ENCODE data around the gene TRPC1. TPM values are rescaled to one million over a fixed set of nuclear protein-coding genes. Genes with fewer than 3 reads are reported as not detected.

The TRPC1 gene
- total RNA-seq, 1 experiment from 2014 or later = 10.9 TPM

- no TSS peak for BruUV-seq (replicated peaks)
- DNase-seq = no peak
Observed at GRCh38 chr3:142691527-142691926, 32.3 kb upstream of the TRPC1 start.

DNA sequence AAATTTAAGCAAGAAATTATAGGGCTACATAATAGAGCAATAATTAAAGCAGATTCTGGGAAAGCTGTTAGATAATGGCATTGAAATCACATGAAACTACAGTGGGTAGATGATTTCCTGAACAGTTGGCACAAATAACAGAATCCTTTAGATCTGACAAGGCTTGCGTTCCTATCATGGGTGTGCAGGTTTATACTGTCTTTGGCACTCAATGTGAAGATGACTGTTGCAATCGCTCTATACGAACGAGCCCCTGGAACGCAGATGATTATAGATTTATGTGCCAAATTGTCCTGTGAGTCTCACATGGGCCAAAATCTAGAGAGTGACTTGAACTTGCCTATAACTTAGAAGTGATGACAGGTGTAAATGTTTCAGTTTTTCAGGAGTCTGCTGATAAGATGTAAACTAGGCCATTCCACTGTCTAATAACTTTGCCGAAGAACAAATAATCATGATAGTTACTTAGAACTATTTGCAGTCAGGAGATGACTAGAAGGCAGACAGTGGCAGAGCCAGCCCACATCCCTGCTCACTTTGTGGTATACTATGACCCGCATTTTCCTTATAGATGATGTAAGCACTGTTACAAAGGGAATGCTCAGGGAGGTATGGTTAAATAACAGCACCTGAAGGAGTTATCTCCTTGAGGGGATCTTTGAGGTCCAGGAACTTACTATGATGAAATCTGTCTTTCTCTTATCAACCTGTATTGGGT is 30.5 kb upstream of the TRPC1 start:
- BruUV-seq (replicated peaks) = no TSS peak
- no peak overlapping the region for H3K4me3 Mint-ChIP-seq (ENCODE audit: low read depth, unreplicated experiment)
- CTCF ChIA-PET = no interaction called here
- H3K27me3 Mint-ChIP-seq (ENCODE audit: unreplicated experiment) = no peaks in the 10 kb centered on the region
- peaks cover 16% of the 10 kb centered on the region for H3K4me1 Mint-ChIP-seq (ENCODE audit: low read depth, unreplicated experiment)
- H3K9me3 Mint-ChIP-seq (ENCODE audit: low read depth, unreplicated experiment) = no peaks in the 10 kb centered on the region
- intact Hi-C loops (cut with micrococcal nuclease; ENCODE audit: unreplicated experiment) = no loop called here
- no peak overlapping the region for H3K27ac Mint-ChIP-seq (ENCODE audit: unreplicated experiment)
- TF ChIP-seq CTCF (IDR thresholded peaks at IDR 0.05; ENCODE audit: unreplicated experiment) = no peak
- DNase-seq = no peak
- peaks cover 12% of the 10 kb centered on the region for H3K36me3 Mint-ChIP-seq (ENCODE audit: insufficient read depth, unreplicated experiment)

More at GRCh38 chr3:142691527-142691926, 32.3 kb upstream of the TRPC1 start:
- CTCF ChIA-PET = no interaction called here
- Mint-ChIP-seq H3K9me3 (ENCODE audit: low read depth, unreplicated experiment) (no peaks in the 10 kb centered on the region), H3K36me3 (ENCODE audit: insufficient read depth, unreplicated experiment) (peaks cover 20% of the 10 kb centered on the region), H3K27me3 (ENCODE audit: unreplicated experiment) (no peaks in the 10 kb centered on the region), H3K4me1 (ENCODE audit: low read depth, unreplicated experiment) (peaks cover 16% of the 10 kb centered on the region), H3K27ac (ENCODE audit: unreplicated experiment) (no peak overlapping the region), H3K4me3 (ENCODE audit: low read depth, unreplicated experiment) (no peak overlapping the region)
- no peak for TF ChIP-seq CTCF (IDR thresholded peaks at IDR 0.05; ENCODE audit: unreplicated experiment)
- intact Hi-C loops (cut with micrococcal nuclease; ENCODE audit: unreplicated experiment) = no loop called here

- CTCF ChIA-PET = interaction anchor here (0.7 to 0.9 kb wide), 5 partner anchors 13 to 159 kb away, joined by 3 to 4 read pairs (median 3); no protein-coding TSS in a partner anchor
- Mint-ChIP-seq H3K27me3 (ENCODE audit: unreplicated experiment) (no peaks in the 10 kb centered on the region), H3K4me1 (ENCODE audit: low read depth, unreplicated experiment) (peaks cover 16% of the 10 kb centered on the region), H3K4me3 (ENCODE audit: low read depth, unreplicated experiment) (no peak overlapping the region), H3K36me3 (ENCODE audit: insufficient read depth, unreplicated experiment) (peaks cover 4% of the 10 kb centered on the region), H3K9me3 (ENCODE audit: low read depth, unreplicated experiment) (no peaks in the 10 kb centered on the region), H3K27ac (ENCODE audit: unreplicated experiment) (peak overlapping the region; percentile 46)
- DNase-seq = no peak
- TF ChIP-seq CTCF (IDR thresholded peaks at IDR 0.05; ENCODE audit: unreplicated experiment) = no peak
- no TSS peak for BruUV-seq (replicated peaks)
- intact Hi-C loops (cut with micrococcal nuclease; ENCODE audit: unreplicated experiment) = no loop called here
Observed at GRCh38 chr3:142694225-142694624, 29.6 kb upstream of the TRPC1 start.

DNA sequence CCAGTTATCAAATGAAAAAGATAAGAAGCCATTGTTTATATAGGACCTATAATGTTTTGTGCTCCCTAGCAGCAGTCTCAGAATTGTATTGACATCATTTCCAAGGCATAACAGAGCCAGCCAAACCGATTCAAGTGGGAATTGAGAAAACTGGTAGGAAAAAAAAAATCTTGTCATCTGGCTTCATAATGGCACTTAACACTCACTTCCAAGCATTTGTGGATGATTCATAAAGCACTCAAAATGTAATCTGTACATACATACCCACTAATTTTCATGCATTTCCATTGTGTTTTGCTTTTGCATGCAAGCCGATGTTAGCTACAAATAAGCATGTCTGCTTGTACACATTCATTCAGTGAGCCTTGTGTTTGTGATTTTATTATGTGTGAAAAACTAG is 18.6 kb upstream of the TRPC1 start:
- no peak overlapping the region for H3K27ac Mint-ChIP-seq (ENCODE audit: unreplicated experiment)
- H3K4me1 Mint-ChIP-seq (ENCODE audit: low read depth, unreplicated experiment) = no peaks in the 10 kb centered on the region
- no peak for TF ChIP-seq CTCF (IDR thresholded peaks at IDR 0.05; ENCODE audit: unreplicated experiment)
- DNase-seq = no peak
- intact Hi-C loops (cut with micrococcal nuclease; ENCODE audit: unreplicated experiment) = no loop called here
- peaks cover 22% of the 10 kb centered on the region for H3K36me3 Mint-ChIP-seq (ENCODE audit: insufficient read depth, unreplicated experiment)
- H3K9me3 Mint-ChIP-seq (ENCODE audit: low read depth, unreplicated experiment) = no peaks in the 10 kb centered on the region
- BruUV-seq (replicated peaks) = no TSS peak
- H3K4me3 Mint-ChIP-seq (ENCODE audit: low read depth, unreplicated experiment) = no peak overlapping the region
- CTCF ChIA-PET = interaction anchor here (0.5 to 0.6 kb wide), 2 partner anchors 139 to 939 kb away, joined by 3 to 4 read pairs; no protein-coding TSS in a partner anchor
- H3K27me3 Mint-ChIP-seq (ENCODE audit: unreplicated experiment) = no peaks in the 10 kb centered on the region
